Kidney (tissue), 14 donors: Measurements from ENCODE around the gene MYBPHL. TPM values are rescaled to one million over a fixed set of nuclear protein-coding genes. Genes with fewer than 3 reads are reported as not detected.

Experiments used
- DNase-seq, 5 donors: peaks; one replicate each; pipeline ENCODE4 v3.0.0-alpha.2; 2013 to 2020
- FAIRE-seq: peaks from 2 replicates; lab custom pipeline; 2012; peaks lifted over from hg19 to GRCh38; lab: Jason Lieb, UNC
- H3K27ac ChIP-seq, 2 donors: one replicate each; pipeline ENCODE4 v1.7.0; 2013; ENCODE audit warnings: low read depth in 2 of 2, low read length in 2 of 2, inconsistent platforms in 1 of 2
- H3K27me3 ChIP-seq: one replicate; pipeline ENCODE4 v1.7.1; 2013; ENCODE audit warnings: low read length, inconsistent platforms; ENCODE audit not compliant: control insufficient read depth, insufficient read depth
- H3K36me3 ChIP-seq, 3 donors: one replicate each; pipeline versions ENCODE4 v1.7.0 to v1.7.1; 2013; ENCODE audit warnings: low read length in 3 of 3, control low read depth in 1 of 3, inconsistent platforms in 1 of 3; ENCODE audit not compliant: insufficient read depth in 3 of 3, control insufficient read depth in 2 of 3
- H3K4me1 ChIP-seq, 3 donors: one replicate each; pipeline versions ENCODE4 v1.7.0 to v1.7.1; 2013; ENCODE audit warnings: low read length in 3 of 3, inconsistent platforms in 1 of 3, low read depth in 1 of 3; ENCODE audit not compliant: control insufficient read depth in 2 of 3, insufficient read depth in 2 of 3
- H3K4me3 ChIP-seq, 3 donors: one replicate each; pipeline versions ENCODE4 v1.7.0 to v1.8.1; 2013; ENCODE audit warnings: low read length in 3 of 3, control low read depth in 1 of 3, inconsistent platforms in 1 of 3
- H3K9ac ChIP-seq, 3 donors: one replicate each; pipeline versions ENCODE4 v1.7.0 to v1.7.1; 2013; ENCODE audit warnings: low read length in 3 of 3, control low read depth in 1 of 3, inconsistent platforms in 1 of 3
- H3K9me3 ChIP-seq, 3 donors: one replicate each; pipeline versions ENCODE4 v1.7.0 to v1.7.1; 2013; ENCODE audit warnings: low read length in 3 of 3, control low read depth in 1 of 3, inconsistent platforms in 1 of 3; ENCODE audit not compliant: control insufficient read depth in 2 of 3, insufficient read depth in 1 of 3
- CTCF ChIP-seq: IDR thresholded peaks from 3 replicates; pipeline ENCODE4 v1.5.1; 2012; ENCODE audit warnings: mild to moderate bottlenecking, moderate library complexity, borderline replicate concordance; ENCODE audit not compliant: insufficient read depth; ENCODE audit errors: extremely low read depth
- intact Hi-C: fragments of 100-400 bp; cut with DNase I; formaldehyde crosslinking; loops from one replicate; pipeline ENCODE4 v1.11.1; 2022
- polyA plus RNA-seq: library from polyadenylated mRNA; stranded (reverse); fragments of 350-450 nt; fragmentation: Illumina TruSeq; extraction: RNeasy Lipid Tissue Mini Kit (QIAGEN cat#74804); gene quantifications from one replicate; pipeline ENCODE4 v1.2.3, GENCODE V29; 2014; ENCODE audit warnings: low read depth, low replicate concordance; ENCODE audit not compliant: insufficient read depth
- total RNA-seq: library from RNA; stranded (reverse); fragmentation: NEBNext Ultra II Directional; extraction: Animal tissue kit (Norgen Biotek cat#: 25700); gene quantifications from one replicate; pipeline ENCODE4 v1.2.1, GENCODE V29; 2021
- donor health status: control.
- donor health status: control.
- donor health status: control.
- donor health status: control.
- donor health status: control.
- donor health status: DM: yes; HTN: yes; CAD: no.
- donor health status: Normal renal cell carcinoma (clear cell type).

MYBPHL gene
- total and polyA plus RNA-seq, 2 donors from 2014 or later: 0.19 TPM; not detected in 1

DNA sequence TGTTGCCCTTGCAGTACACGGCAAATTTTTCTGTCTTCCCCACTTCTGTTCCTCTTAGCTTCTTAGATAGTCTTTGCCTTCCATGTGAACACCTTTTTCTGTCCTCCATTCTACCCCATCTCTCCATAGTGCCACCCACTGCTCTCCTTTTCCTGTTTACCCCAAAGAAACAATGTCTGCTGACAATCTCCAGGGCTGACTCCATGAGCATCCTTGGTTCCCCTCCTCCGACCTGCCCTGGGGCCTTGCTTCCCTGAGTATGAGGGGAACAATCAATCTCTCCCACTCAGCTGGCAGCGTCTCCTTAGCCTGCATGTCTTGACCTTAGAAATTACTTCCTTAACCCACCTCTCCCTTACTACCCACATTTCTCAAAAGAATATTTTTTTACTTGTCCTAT, 12.3 kb upstream of the MYBPHL start:
- intact Hi-C loops: no loop called here
- no peak for FAIRE-seq
- H3K4me1 ChIP-seq: no peaks in the 10 kb centered on the region

GRCh38 chr1:109316506-109316905, 9.7 kb upstream of the MYBPHL start:
- TF ChIP-seq CTCF: no peak
- H3K4me1 ChIP-seq: no peaks in the 10 kb centered on the region
- H3K27me3 ChIP-seq: no peaks in the 10 kb centered on the region
- no peak overlapping the region for H3K9ac ChIP-seq
- intact Hi-C loops: no loop called here
- H3K36me3 ChIP-seq: peaks cover 8 to 25% (median 19%) of the 10 kb centered on the region in 3 donors
- no peaks in the 10 kb centered on the region for H3K9me3 ChIP-seq
- no peak for DNase-seq
- FAIRE-seq: no peak
- no peak overlapping the region for H3K27ac ChIP-seq
- no peak overlapping the region for H3K4me3 ChIP-seq

More for the DNA sequence above, 12.3 kb upstream of the MYBPHL start:
- DNase-seq: no peak
- Histone ChIP-seq H3K27me3 (no peaks in the 10 kb centered on the region), H3K9ac (no peak overlapping the region), H3K4me3 (no peak overlapping the region), H3K9me3 (no peaks in the 10 kb centered on the region), H3K27ac (no peak overlapping the region), H3K36me3 (peaks cover 9 to 41% (median 31%) of the 10 kb centered on the region in 3 donors)
- no peak for TF ChIP-seq CTCF

- Histone ChIP-seq H3K9ac (no peak overlapping the region), H3K27me3 (no peaks in the 10 kb centered on the region), H3K9me3 (no peaks in the 10 kb centered on the region), H3K27ac (no peak overlapping the region), H3K36me3 (peaks cover 4 to 18% (median 14%) of the 10 kb centered on the region in 3 donors), H3K4me3 (no peak overlapping the region), H3K4me1 (no peaks in the 10 kb centered on the region)
- intact Hi-C loops: no loop called here
- FAIRE-seq: no peak
- DNase-seq: no peak
- no peak for TF ChIP-seq CTCF
Observed at GRCh38 chr1:109315288-109315687, 8.5 kb upstream of the MYBPHL start.

- no peak overlapping the region for H3K27ac ChIP-seq
- DNase-seq (no peak), FAIRE-seq (no peak)
- H3K9me3 ChIP-seq: no peaks in the 10 kb centered on the region
- no peak overlapping the region for H3K4me3 ChIP-seq
- H3K4me1 ChIP-seq: peaks cover 0 to under 1% (median 0%) of the 10 kb centered on the region in 3 donors
- H3K9ac ChIP-seq: no peak overlapping the region
- TF ChIP-seq CTCF: no peak
- intact Hi-C loops: no loop called here
- no peaks in the 10 kb centered on the region for H3K27me3 ChIP-seq
- peaks cover 3 to 18% (median 11%) of the 10 kb centered on the region in 3 donors for H3K36me3 ChIP-seq
Observed at GRCh38 chr1:109314795-109315194, 8.0 kb upstream of the MYBPHL start.
